Measurements from ENCODE around the gene SLC22A16.

- TF ChIP-seq CTCF (IDR thresholded peaks at IDR 0.05) (no peak), POLR2A (IDR thresholded peaks at IDR 0.05) (no peak)
These were observed 1.9 kb downstream of the SLC22A16 start for GRCh38 chr6:110474500-110474899.

All from heart left ventricle (tissue), 13 donors.